Measurements from ENCODE around the gene TBC1D17.

DNA sequence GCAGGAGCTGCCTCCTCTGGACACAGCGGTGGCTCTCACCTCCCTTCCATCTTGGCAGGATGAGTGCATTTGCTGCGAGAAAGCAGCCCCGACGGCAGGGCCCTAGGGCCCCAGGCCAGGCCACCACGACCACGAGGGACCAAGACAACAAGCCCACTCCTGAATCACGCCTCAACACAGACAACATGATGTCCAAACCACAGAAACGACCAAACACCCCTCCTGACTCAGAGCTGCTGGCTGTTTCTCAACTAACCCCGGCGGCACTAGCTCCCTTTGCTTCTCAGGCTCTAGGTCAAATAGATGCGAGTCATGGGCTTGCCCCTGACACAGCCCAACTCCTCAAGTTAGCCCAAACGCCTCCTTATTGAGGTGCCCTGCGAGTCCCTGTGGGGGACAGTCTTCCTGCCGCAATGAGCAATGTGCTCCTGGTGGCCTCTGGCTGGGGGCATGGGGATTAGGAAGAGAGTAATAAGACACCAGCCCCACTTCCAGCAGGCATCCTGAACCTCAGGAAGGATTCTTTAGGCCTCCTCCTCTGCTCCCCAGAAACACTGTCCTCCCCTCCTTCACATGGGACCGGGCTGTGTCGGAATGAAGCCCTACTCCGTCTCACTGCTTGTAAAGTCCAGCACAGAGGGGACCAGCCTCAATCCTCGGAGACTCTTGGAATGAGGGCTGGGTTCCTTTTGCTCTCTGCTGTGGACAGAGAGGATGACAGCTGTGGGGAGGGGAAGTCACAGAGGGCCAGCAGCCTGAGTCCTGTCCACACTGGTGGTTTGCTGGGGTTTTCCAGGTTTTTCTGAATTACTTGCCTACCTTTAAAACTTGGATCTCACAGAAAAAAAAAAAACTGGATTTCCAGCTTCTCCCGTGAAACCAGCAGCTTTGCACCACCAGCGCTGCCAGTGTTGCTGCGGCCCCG lies 44.6 kb downstream of the TBC1D17 start:
- TF ChIP-seq, protein P1, sequence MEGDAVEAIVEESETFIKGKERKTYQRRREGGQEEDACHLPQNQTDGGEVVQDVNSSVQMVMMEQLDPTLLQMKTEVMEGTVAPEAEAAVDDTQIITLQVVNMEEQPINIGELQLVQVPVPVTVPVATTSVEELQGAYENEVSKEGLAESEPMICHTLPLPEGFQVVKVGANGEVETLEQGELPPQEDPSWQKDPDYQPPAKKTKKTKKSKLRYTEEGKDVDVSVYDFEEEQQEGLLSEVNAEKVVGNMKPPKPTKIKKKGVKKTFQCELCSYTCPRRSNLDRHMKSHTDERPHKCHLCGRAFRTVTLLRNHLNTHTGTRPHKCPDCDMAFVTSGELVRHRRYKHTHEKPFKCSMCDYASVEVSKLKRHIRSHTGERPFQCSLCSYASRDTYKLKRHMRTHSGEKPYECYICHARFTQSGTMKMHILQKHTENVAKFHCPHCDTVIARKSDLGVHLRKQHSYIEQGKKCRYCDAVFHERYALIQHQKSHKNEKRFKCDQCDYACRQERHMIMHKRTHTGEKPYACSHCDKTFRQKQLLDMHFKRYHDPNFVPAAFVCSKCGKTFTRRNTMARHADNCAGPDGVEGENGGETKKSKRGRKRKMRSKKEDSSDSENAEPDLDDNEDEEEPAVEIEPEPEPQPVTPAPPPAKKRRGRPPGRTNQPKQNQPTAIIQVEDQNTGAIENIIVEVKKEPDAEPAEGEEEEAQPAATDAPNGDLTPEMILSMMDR (IDR thresholded peaks at IDR 0.05): no peak
- no peak for TF ChIP-seq ZFX (IDR thresholded peaks at IDR 0.05; ENCODE audit: borderline replicate concordance)
